K562 (cell line): ENCODE measurements around the gene WSCD2. TPM values are rescaled to one million over a fixed set of nuclear protein-coding genes. Genes with fewer than 3 reads are reported as not detected.

Experiments
- ATAC-seq: fragments of 200-7000 bp; cut with Tn5 transposase; 3 replicates; pipeline ENCODE4 v1.9.1; 2020; ENCODE audit warnings: moderate library complexity
- BruUV-seq: library from RNA; stranded (reverse); fragments of 400-500 nt; replicated peaks from 2 replicates; lab custom pipeline; 2021; lab: Mats Ljungman, UMichigan
- CTCF ChIA-PET: fragments of 300-600 bp; formaldehyde crosslinking; extraction: SDS; loops from one replicate; lab custom pipeline; 2021; ENCODE audit warnings: low intra/inter-chr PET ratio; lab: Yijun Ruan, JAX
- POLR2A ChIA-PET: fragments of 300-600, 350-650 bp; sonication (Branson Sonifier 250); formaldehyde crosslinking; extraction: SDS; loops from one replicate; lab custom pipeline; 2021; ENCODE audit warnings: antibody characterized with exemption, inconsistent platforms; lab: Yijun Ruan, JAX
- DNase-seq, 4 experiments: peaks; one replicate each; pipeline versions ENCODE4 v3.0.0 to v3.0.0-alpha.2; 2011 to 2018; ENCODE audit warnings: low spot score in 3 of 4, mixed read lengths in 3 of 4; ENCODE audit errors: extremely low read depth in 1 of 4
- FAIRE-seq: peaks from 2 replicates; lab custom pipeline; 2011; peaks lifted over from hg19 to GRCh38; lab: Jason Lieb, UNC
- H2AFZ ChIP-seq: 2 replicates; pipeline ENCODE4 v1.6.0; 2011; ENCODE audit warnings: low read depth, low read length, control low read depth, inconsistent platforms
- H3K27ac ChIP-seq: fragments of 200-600 bp; 3 replicates; pipeline ENCODE4 v1.8.0; 2011; ENCODE audit warnings: low read depth, mild to moderate bottlenecking, control low read depth, inconsistent platforms, low read length, moderate library complexity, mixed read lengths; ENCODE audit errors: extremely low read depth
- H3K27me3 ChIP-seq, 2 experiments: fragments of 300-600 bp in 1 of 2; 2 replicates in 1 of 2; 3 replicates in 1 of 2; pipeline versions ENCODE4 v1.6.0 to v1.8.0; 2011; ENCODE audit warnings: inconsistent platforms in 2 of 2, low read length in 2 of 2, mild to moderate bottlenecking in 1 of 2, mixed read lengths in 1 of 2, moderate library complexity in 1 of 2; ENCODE audit not compliant: control insufficient read depth in 2 of 2, insufficient read depth in 2 of 2
- H3K36me3 ChIP-seq: fragments of 300-600 bp; 3 replicates; pipeline ENCODE4 v1.8.0; 2011; ENCODE audit warnings: mild to moderate bottlenecking, low read length, inconsistent platforms; ENCODE audit not compliant: control insufficient read depth, insufficient read depth
- H3K4me1 ChIP-seq, 2 experiments: fragments of 200-600 bp in 1 of 2; replicated peaks in 1 of 2; 2 replicates in 1 of 2; 3 replicates in 1 of 2; pipeline versions ENCODE4 v1.5.1 to v1.8.0; 2011; ENCODE audit warnings: inconsistent platforms in 2 of 2, low read length in 2 of 2, mild to moderate bottlenecking in 1 of 2, mixed read lengths in 1 of 2, moderate library complexity in 1 of 2; ENCODE audit not compliant: control insufficient read depth in 2 of 2, insufficient read depth in 2 of 2
- H3K4me2 ChIP-seq: 2 replicates; pipeline ENCODE4 v1.6.1; 2011; ENCODE audit warnings: low read length, control low read depth, inconsistent platforms, mixed read lengths; ENCODE audit not compliant: insufficient read depth
- H3K4me3 ChIP-seq: fragments of 200-600 bp; sonication (generic), shearing (Covaris generic); 2 replicates; pipeline ENCODE4 v1.5.1; 2016; ENCODE audit warnings: control low read depth, inconsistent platforms
- H3K79me2 ChIP-seq: fragments of 200-600 bp; 3 replicates; pipeline ENCODE4 v1.8.0; 2011; ENCODE audit warnings: low read length, inconsistent platforms; ENCODE audit not compliant: control insufficient read depth, insufficient read depth
- H3K9ac ChIP-seq, 2 experiments: 2 replicates each; pipeline versions ENCODE4 v1.6.0 to v1.6.1; 2011; ENCODE audit warnings: low read depth in 2 of 2, low read length in 2 of 2, control low read depth in 1 of 2, inconsistent platforms in 1 of 2, mild to moderate bottlenecking in 1 of 2, mixed read lengths in 1 of 2; ENCODE audit not compliant: insufficient read depth in 1 of 2
- H3K9me1 ChIP-seq: one replicate; pipeline ENCODE4 v1.6.0; 2011; ENCODE audit warnings: inconsistent platforms, mild to moderate bottlenecking, low read length, moderate library complexity; ENCODE audit not compliant: control insufficient read depth, insufficient read depth
- H3K9me3 ChIP-seq: replicated peaks from 2 replicates; pipeline ENCODE4 v1.5.1; 2011; ENCODE audit warnings: low read depth, low read length, inconsistent platforms; ENCODE audit not compliant: control insufficient read depth, insufficient read depth
- H4K20me1 ChIP-seq: replicated peaks from 2 replicates; pipeline ENCODE4 v1.6.1; 2011; ENCODE audit warnings: low read length, inconsistent platforms, mixed read lengths; ENCODE audit not compliant: control insufficient read depth, insufficient read depth
- BCOR ChIP-seq: fragments of 450-650 bp; IDR thresholded peaks from 2 replicates; pipeline ENCODE4 v1.6.1; 2016
- BRCA1 ChIP-seq, 2 experiments: fragments of 450-650 bp in 1 of 2; sonication (generic) in 1 of 2; formaldehyde crosslinking in 1 of 2; IDR thresholded peaks; 2 replicates each; pipeline versions ENCODE4 v1.5.0 to v1.6.1; 2017 to 2020; ENCODE audit warnings: mild to moderate bottlenecking in 1 of 2, missing genetic modification reagents in 1 of 2
- CBX1 ChIP-seq: sonication (generic); IDR thresholded peaks from 2 replicates; pipeline ENCODE4 v1.6.1; 2016; ENCODE audit warnings: antibody characterized with exemption, low read depth, mild to moderate bottlenecking
- CBX3 ChIP-seq, 2 experiments: IDR thresholded peaks; 1 replicate in 1 of 2; 2 replicates in 1 of 2; pipeline ENCODE4 v1.6.1; 2012; ENCODE audit warnings: inconsistent platforms in 2 of 2, low read length in 2 of 2, borderline replicate concordance in 1 of 2, control low read depth in 1 of 2
- ESRRA ChIP-seq: fragments of 450-650 bp; IDR thresholded peaks from 2 replicates; pipeline ENCODE4 v1.6.1; 2014; ENCODE audit warnings: low read depth, mild to moderate bottlenecking, moderate library complexity, borderline replicate concordance
- GTF2F1 ChIP-seq: IDR thresholded peaks from 2 replicates; pipeline ENCODE4 v1.6.1; 2011; ENCODE audit warnings: low read depth, low read length, improper control_type of control experiment
- IRF1 ChIP-seq: sonication (generic); formaldehyde crosslinking; IDR thresholded peaks from 2 replicates; pipeline ENCODE4 v1.8.0; 2022; ENCODE audit warnings: missing genetic modification reagents, mild to moderate bottlenecking, borderline replicate concordance
- MAFG ChIP-seq: fragments of 450-650 bp; conservative IDR thresholded peaks from 2 replicates; pipeline ENCODE4 v1.6.1; 2016; ENCODE audit warnings: missing genetic modification characterization, missing compliant biosample characterization
- MEF2D ChIP-seq: conservative IDR thresholded peaks from 2 replicates; pipeline ENCODE4 v1.6.1; 2016; ENCODE audit warnings: low read depth, missing genetic modification characterization, missing compliant biosample characterization
- MLLT1 ChIP-seq, 2 experiments: fragments of 450-650 bp; IDR thresholded peaks; 2 replicates each; pipeline ENCODE4 v1.6.1; 2016
- NFE2L1 ChIP-seq: fragments of 450-650 bp; IDR thresholded peaks from 2 replicates; pipeline ENCODE4 v1.6.1; 2016; ENCODE audit warnings: missing genetic modification characterization, low read depth, mild to moderate bottlenecking, missing compliant biosample characterization, moderate library complexity, borderline replicate concordance
- RBM25 ChIP-seq: fragments of 200-400 bp; formaldehyde crosslinking; IDR thresholded peaks from 2 replicates; pipeline ENCODE4 v1.6.1; 2018; ENCODE audit warnings: low read length, low read depth, moderate library complexity; ENCODE audit not compliant: severe bottlenecking
- SMARCA5 ChIP-seq: fragments of 450-650 bp; IDR thresholded peaks from 2 replicates; pipeline ENCODE4 v1.6.1; 2016
- ZNF77 ChIP-seq: fragments of 250-450 bp; sonication (Bioruptor Pico); IDR thresholded peaks from 2 replicates; pipeline ENCODE4 v1.5.0; 2020
- WGBS: fragments of 100-300 bp; shearing (Covaris generic); methylation state at CpG from one replicate; pipeline ENCODE4 v1.1.6; 2016; ENCODE audit warnings: low coverage, mixed read lengths; ENCODE audit not compliant: insufficient coverage; ENCODE audit errors: missing lambda C conversion rate; 5-methylcytosine and 5-hydroxymethylcytosine counted together
- in situ Hi-C: fragments of 300-500 bp; cut with MboI; formaldehyde crosslinking; loops from 4 replicates; pipeline ENCODE4 v1.15.0; 2018; ENCODE audit warnings: inconsistent platforms, mixed read lengths
- intact Hi-C: fragments of 100-400 bp; cut with micrococcal nuclease; formaldehyde crosslinking; loops from 2 replicates; pipeline ENCODE4 v1.14.2; 2022
- polyA plus RNA-seq, 8 experiments: library from polyadenylated mRNA; depleted of rRNA in 4 of 8; stranded (reverse) in 5 of 8; unstranded in 3 of 8; fragments of >200 nt; fragmentation: Nextera tagmentation in 2 of 8; fragmentation: Illumina TruSeq in 1 of 8; extraction: Ambion mirVana in 2 of 8; extraction: Trizol in 1 of 8; gene quantifications; 2 replicates each; pipeline versions ENCODE4 v1.2.1 to v1.2.3, GENCODE V29; 2011 to 2014; ENCODE audit warnings: inconsistent platforms in 1 of 8, missing spikeins in 1 of 8
- total RNA-seq, 7 experiments: library from RNA; depleted of rRNA in 6 of 7; stranded (reverse); fragments of >200 nt in 6 of 7; fragmentation: Illumina TruSeq in 2 of 7; extraction: Trizol in 2 of 7; gene quantifications; 2 replicates each; pipeline versions ENCODE4 v1.2.1 to v1.2.3, GENCODE V29; 2011 to 2021; ENCODE audit warnings: low replicate concordance in 1 of 7
- TF ChIP-seq, protein P1 (sequence below): fragments of 450-650 bp; IDR thresholded peaks from 2 replicates; pipeline ENCODE4 v1.6.1; 2017; ENCODE audit warnings: antibody characterized with exemption, mild to moderate bottlenecking
- TF ChIP-seq, protein P2 (sequence below): fragments of 450-650 bp; conservative IDR thresholded peaks from 2 replicates; pipeline ENCODE4 v1.6.1; 2016; ENCODE audit warnings: missing genetic modification characterization, low read depth, mild to moderate bottlenecking, missing compliant biosample characterization, moderate library complexity

WSCD2 gene
- total and polyA plus RNA-seq, 9 of the 15 experiments (the other 6 are each of a cell fraction or from before 2014, with no cell fraction given) = 0.72 to 14.1 (median 4.0) TPM

- Histone ChIP-seq H3K36me3 (no peaks in the 10 kb centered on the region), H3K9ac (no peak overlapping the region), H3K4me1 (peaks cover 12 to 18% of the 10 kb centered on the region in 2 experiments; a peak in 4 of 5 replicates), H2AFZ (no peak overlapping the region), H3K79me2 (no peaks in the 10 kb centered on the region), H3K9me1 (no peaks in the 10 kb centered on the region), H3K27me3 (no peaks in the 10 kb centered on the region), H3K4me2 (no peak overlapping the region), H4K20me1 (no peaks in the 10 kb centered on the region), H3K9me3 (0 out of 2 replicates have a peak, but pooled peaks cover 2% of the 10 kb centered on the region), H3K27ac (no peak overlapping the region), H3K4me3 (no peak overlapping the region)
- CTCF ChIA-PET = no interaction called here
- no TSS peak for BruUV-seq
- intact Hi-C loops = no loop called here
- in situ Hi-C loops = no loop called here
- 27% methylated on average over 4 of the region's 4 CpGs for whole genome bisulfite sequencing
- FAIRE-seq (no peak), DNase-seq (no peak), ATAC-seq (no peak)
- POLR2A ChIA-PET = interaction anchor here (0.7 kb wide), 1 partner anchor 197 kb away, joined by 3 read pairs; no protein-coding TSS in a partner anchor
- TF ChIP-seq BCOR (peak; percentile 71), ZNF77 (CRISPR knock-in tag) (no peak), IRF1 (no peak), SMARCA5 (peak; percentile 39; the same call in 1 of the 2 replicates), RBM25 (peak; percentile 66), NFE2L1 (no peak), MEF2D (tag) (no peak), CBX3 (IDR thresholded peaks at IDR 0.05; ENCODE audit: borderline replicate concordance in 1 of 2, low read length in 2 of 2) (no peak), BRCA1 (IDR thresholded peaks at IDR 0.05) (no peak), BRCA1 (CRISPR knock-in tag; IDR thresholded peaks at IDR 0.05) (no peak), CBX1 (0 out of 2 replicates have a peak, but pooled peaks have one; percentile 25), MLLT1 (IDR thresholded peaks at IDR 0.05) (no peak), ESRRA (peak; percentile 74; the same call in 1 of the 2 replicates), GTF2F1 (no peak), MAFG (no peak)
- TF ChIP-seq, protein P1, sequence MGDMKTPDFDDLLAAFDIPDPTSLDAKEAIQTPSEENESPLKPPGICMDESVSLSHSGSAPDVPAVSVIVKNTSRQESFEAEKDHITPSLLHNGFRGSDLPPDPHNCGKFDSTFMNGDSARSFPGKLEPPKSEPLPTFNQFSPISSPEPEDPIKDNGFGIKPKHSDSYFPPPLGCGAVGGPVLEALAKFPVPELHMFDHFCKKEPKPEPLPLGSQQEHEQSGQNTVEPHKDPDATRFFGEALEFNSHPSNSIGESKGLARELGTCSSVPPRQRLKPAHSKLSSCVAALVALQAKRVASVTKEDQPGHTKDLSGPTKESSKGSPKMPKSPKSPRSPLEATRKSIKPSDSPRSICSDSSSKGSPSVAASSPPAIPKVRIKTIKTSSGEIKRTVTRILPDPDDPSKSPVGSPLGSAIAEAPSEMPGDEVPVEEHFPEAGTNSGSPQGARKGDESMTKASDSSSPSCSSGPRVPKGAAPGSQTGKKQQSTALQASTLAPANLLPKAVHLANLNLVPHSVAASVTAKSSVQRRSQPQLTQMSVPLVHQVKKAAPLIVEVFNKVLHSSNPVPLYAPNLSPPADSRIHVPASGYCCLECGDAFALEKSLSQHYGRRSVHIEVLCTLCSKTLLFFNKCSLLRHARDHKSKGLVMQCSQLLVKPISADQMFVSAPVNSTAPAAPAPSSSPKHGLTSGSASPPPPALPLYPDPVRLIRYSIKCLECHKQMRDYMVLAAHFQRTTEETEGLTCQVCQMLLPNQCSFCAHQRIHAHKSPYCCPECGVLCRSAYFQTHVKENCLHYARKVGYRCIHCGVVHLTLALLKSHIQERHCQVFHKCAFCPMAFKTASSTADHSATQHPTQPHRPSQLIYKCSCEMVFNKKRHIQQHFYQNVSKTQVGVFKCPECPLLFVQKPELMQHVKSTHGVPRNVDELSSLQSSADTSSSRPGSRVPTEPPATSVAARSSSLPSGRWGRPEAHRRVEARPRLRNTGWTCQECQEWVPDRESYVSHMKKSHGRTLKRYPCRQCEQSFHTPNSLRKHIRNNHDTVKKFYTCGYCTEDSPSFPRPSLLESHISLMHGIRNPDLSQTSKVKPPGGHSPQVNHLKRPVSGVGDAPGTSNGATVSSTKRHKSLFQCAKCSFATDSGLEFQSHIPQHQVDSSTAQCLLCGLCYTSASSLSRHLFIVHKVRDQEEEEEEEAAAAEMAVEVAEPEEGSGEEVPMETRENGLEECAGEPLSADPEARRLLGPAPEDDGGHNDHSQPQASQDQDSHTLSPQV = no peak
- TF ChIP-seq, protein P2, sequence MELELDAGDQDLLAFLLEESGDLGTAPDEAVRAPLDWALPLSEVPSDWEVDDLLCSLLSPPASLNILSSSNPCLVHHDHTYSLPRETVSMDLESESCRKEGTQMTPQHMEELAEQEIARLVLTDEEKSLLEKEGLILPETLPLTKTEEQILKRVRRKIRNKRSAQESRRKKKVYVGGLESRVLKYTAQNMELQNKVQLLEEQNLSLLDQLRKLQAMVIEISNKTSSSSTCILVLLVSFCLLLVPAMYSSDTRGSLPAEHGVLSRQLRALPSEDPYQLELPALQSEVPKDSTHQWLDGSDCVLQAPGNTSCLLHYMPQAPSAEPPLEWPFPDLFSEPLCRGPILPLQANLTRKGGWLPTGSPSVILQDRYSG (tag) = no peak
These were observed 19.1 kb upstream of the WSCD2 start for GRCh38 chr12:108109954-108110353.
